ENCODE results near the gene STXBP5. TPM values are rescaled to one million over a fixed set of nuclear protein-coding genes. Genes with fewer than 3 reads are reported as not detected.

Gene STXBP5
- total RNA-seq = 35.2 and 36.5 TPM in 2 replicates
- 11.9 TPM for polyA plus RNA-seq (2012)

GRCh38 chr6:147204060-147204785, at the start of gene STXBP5:
TSS of gene STXBP5 (plus strand) at chr6:147204417. CDS start at chr6:147204533, 116 bp downstream.
- peak; percentile 49 for DNase-seq (ENCODE audit: low read depth)

DNA sequence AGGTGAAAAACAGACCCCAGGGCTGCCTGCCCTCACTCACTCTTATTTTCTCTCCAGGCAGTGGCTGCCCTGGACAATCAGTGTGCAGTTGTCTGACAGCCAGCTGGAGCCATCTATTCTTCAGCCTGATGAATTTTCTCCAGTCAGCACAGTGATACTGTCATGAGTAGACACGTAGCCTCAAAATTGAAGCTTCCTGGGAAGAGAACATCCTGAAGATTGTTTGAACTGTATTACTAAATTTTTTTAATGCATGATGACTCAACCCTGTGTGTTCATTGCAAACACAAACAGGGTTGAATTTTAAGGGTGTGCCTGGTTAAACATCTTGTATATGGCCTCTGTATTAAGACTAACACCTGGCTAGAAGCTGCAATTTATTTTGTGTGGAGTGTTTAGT, 49.8 kb upstream of the STXBP5 start:
- peak; percentile 48 for DNase-seq (ENCODE audit: low read depth)

DNA sequence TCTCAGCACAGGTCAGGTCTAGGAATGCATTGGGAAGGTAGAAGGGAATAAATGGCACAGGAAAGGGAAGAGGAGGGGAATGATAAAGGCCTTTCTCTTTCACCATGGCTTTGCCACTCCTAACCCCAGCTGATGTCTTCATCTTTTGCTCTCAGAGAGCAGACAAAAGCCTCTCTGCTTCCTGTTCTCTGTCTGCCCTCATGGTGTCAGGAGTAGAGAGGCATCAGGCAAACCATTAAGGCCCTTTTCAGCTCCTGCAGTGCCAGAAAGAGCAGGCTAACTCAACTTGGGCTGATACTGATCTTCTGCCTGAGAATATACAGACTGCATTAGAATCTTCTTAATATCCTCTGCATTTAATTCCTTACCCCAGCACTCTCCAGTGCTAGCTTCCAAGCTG, 48.0 kb upstream of the STXBP5 start:
- DNase-seq (ENCODE audit: low read depth) = no peak

DNA sequence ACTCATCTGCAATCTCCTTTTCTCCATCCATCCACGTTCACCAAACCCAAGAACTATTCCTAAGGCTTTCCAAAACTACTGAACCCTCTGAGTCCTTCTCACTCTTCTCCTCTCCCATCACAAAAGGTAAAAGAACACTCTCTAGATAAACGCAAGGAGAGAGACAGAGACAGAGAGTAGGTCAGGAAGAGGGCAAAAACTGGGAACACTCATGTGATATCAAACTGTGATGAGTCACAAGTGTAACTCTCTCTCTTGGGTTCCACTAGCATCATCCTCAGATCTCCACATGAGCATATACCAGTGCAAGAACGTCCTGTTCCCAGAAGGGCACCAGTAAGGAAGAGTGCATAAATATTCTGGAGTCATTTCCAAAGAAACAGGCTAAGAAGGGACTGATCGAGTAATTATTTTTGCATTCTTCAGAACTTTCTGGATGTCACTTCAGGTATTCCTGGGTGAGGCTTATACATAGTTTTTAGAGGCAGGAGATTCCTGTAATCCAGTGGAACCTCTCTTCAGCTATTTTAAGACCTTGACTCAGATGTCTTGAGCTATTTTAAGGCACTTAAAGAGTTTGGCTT, 47.3 kb upstream of the STXBP5 start:
- peak; percentile 67 for DNase-seq (ENCODE audit: low read depth)

GRCh38 chr6:147157930-147158329, 46.3 kb upstream of the STXBP5 start:
- no peak for DNase-seq (ENCODE audit: low read depth)

- DNase-seq (ENCODE audit: low read depth) = no peak
These were observed 45.3 kb upstream of the STXBP5 start for GRCh38 chr6:147158881-147159280.

DNA sequence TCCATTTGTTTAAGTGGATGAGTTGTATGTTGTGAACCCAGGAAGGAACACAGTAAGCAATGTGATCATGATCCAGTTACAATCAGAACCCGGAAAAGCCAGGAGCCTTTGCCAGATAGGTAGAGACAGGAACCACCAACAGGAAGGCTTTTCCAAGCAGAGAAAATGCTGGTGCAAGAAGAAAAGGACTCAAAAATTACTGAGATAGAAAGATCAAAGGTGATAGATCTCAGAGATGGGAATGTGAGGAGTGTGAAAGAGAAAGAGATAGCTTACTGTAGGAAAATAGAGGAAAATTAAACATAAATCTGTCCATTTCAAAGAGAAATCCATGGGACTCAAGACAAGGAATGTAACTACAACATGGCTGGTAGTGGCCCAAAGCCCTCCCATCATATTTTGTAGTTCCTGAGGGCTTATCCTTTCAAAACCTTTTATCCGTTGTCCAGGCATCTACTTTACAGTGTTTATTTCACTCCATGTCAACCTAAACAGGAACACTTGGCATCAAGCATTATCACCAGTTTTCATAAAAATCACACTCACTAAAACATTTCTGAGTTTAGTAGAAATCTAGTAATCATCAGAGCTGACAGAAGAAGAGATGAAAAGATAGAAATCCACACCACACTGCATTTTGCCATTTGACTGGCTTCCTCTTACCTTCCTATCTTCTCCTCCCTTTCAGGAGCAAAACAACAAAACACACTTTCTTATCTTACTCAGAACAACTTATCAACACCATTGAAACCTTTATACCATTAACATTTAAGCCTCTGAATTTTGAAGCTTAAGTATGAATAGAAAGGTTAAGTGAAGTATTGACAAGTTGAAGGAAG, 44.5 kb upstream of the STXBP5 start:
- no peak for DNase-seq (ENCODE audit: low read depth)

GRCh38 chr6:147160593-147160992, 43.6 kb upstream of the STXBP5 start:
- DNase-seq (ENCODE audit: low read depth) = no peak

DNA sequence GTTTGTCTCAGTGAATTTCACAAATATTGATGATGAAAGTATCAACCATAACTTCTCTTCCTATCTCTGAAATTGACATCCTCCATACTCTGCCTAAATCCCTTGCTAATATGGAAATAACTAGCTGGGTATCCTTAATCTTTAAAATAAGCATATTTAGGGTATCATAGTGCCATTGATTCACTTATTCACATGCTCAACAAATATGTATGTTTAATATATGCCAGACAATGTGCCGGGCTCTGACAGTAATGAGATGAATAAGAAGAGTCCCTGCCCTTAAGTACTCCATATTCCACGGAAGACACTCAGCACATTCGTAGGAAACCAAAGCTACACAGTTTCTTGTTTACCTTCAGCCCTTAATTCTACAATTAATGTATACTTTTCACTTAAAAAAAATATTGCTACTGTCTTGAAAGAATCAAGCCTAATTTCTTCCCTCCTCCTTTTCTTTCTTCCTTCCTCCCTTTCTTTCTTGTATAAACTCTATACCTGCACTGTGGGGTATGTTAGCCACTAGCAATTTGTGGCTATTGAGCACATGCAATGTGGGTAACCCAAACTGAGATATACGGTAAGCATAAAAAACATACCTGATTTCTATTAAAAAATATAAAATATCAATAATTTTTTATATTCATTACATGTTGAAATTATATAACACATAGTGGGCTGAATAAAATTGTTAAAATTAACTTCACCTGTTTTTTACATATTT, 42.8 kb upstream of the STXBP5 start:
- DNase-seq (ENCODE audit: low read depth) = no peak

DNA sequence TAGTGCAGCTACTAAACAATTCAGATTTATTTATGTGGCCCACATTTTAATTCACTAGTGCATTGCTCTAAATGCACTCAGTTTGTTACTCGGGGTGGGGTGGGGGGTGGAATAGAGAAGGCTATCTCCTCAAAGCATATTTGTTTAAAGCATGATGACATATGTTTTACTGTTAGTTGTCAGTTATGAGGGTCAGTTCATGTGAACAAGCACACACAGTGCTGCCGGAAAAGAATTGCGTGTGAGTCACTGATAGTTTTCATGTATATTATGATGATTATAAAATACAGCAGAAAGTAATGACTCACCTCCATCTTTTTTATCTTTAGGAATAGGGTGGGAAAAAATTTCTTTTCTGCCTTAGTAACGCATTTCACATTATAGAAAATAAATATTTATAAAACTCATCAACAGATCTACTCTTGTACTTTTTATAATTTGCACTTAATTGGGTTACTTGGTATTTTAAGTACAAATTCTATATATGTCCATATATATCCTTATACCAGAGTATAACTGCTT, 42.2 kb upstream of the STXBP5 start:
- DNase-seq (ENCODE audit: low read depth) = no peak

- no peak for DNase-seq (ENCODE audit: low read depth)
These were observed 39.5 kb upstream of the STXBP5 start for GRCh38 chr6:147164761-147165160.

DNA sequence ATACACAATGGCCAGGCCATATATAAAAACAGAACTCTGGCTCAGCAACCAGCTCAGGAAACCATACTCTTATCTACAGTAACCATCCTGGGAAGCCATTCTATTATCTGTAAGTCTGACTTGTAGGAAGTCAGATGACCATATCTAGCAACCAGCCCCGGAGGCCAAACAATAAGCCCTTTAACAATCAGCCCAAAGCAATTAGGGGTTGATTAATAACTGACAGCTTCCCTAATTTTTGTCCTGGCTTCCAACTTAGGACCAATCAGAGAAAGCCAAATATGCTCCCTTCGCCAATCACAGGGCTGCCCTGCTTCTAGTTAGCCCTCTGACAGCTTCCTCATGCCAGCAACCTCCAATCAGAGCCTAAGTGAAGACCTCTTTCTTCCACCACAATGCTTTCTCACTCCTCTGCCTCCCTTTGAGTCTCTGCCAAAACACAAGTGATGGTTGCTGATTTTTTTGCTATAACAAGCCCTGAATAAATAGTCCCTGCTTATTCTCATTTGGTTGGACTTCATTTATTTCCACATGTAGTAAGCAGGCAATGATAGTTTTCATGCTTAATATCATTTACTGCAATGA, 37.8 kb upstream of the STXBP5 start:
- DNase-seq (ENCODE audit: low read depth) = peak; percentile 13

DNA sequence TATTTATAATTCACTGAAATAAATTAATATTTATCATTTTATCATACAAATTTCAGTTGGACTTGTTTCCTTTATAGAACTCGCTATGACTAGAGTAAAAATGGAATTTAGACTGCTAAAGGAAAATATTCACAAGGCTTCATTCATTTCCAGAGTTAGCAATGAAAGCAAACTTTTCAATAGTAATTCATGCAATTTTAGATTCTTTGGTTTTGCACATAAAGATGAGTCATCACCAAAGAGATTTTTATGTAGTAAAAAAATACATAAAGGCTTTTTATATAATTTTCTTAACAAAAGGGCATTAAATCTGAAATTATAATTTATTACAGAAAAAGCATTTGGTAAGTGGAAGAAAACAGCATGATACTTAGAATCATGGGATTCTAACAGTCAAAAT, 37.2 kb upstream of the STXBP5 start:
- DNase-seq (ENCODE audit: low read depth) = no peak

DNA sequence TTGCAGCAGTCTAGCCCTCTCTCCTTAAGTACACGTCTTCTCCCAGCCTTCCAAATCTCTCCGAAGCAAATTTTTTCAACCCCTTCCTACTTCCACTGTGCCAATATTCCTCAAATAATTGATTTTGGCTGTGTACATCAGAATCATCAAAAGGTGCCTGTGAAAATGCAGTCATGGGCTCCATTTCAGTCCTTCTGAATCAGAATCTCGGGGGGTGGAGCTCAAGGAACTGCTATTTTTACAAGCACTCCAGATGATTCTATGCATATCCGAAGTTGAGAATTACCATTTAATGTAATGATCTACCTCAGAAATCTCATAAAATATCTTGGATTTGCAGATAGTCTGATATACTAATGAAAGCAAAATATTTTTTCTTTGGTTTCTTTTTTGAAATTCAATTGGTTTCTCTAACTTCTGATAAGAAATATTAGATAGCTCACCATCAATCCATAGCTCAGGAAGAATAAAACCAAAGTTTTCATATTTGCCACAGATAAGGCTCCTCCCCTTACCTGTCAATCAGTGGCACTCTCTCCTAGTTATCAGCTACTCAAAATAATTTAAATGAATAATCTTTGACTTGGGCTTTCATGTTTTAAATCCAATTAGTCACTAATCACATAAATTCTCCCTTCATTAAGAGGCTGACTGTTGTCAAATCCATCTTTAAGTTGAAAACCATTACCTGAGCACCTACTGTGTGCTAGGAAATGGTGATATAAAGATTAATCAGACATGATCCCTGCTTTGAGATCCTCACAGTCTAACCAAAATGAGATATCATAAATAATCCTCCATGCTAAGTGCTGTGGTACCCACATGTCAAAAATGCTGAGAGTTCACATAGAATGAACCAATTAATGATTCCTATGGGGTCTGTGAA, 36.4 kb upstream of the STXBP5 start:
- DNase-seq (ENCODE audit: low read depth) = no peak

DNA sequence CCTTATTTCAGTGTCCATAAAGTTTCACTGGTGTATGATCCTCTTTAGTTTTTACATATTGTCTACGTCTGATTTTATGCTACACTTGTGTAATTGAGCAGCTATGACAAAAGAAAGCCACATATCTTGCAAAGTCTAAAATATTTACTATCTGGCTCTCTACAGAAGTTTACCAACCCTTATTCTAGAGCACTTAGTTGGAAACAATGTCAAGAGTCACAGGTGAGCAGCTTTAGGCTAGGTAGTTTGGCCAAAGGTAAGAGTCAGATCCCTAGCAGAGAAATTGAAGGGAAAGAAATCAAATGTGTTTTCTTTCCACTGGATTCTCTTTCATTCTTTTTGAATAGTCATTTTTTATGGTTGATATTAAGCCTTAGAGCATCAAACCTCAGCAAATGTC, 34.7 kb upstream of the STXBP5 start:
- DNase-seq (ENCODE audit: low read depth) = no peak

GRCh38 chr6:147170269-147170668, 33.9 kb upstream of the STXBP5 start:
- DNase-seq (ENCODE audit: low read depth) = peak; percentile 44

DNA sequence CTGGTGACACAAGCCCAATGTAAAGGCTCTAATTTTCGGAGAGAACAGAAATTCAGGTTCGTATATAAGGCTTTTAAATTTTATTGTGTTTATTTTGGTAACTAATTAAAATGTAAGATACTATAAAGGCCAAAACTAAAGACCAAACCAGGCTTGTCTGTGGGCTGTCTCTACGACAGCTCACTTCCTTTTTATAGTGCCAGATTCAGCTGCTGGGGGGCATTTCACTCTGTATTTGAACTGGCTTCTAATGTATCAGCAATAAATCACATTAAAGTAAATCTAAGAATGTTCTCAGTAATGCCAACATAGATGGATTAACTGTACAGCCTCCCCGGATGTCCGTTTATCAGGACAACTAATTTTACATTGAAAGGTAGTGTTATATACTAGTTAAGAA, 31.1 kb upstream of the STXBP5 start:
- no peak for DNase-seq (ENCODE audit: low read depth)

DNA sequence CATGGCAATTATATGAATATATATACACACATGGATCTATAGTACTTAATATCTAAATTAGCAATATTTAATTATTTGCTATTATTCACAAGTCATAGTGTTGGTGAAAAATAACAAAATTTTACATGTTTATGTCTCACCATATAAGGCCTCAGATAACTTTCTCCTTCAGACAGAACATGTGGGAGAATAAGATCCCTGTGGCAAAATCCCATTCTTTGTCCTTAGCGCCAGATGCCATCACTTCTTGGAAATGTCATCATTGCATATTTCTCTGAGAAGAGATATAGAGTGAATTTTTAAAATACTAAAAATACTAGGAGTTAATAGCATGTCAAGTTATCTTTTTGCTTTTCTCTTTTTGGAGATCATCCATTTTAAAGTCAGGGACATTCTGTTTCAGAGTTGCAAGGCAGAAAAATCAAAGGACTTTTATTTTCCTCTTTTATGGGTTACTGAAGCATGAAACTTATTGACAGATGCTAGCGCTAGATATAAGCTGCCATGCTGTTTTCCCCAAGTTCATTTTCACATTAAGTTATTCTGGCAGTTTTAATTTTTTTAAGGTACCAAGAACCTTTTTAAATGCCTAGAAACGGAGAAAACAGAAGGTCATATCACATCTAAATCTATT, 30.4 kb upstream of the STXBP5 start:
- DNase-seq (ENCODE audit: low read depth) = no peak

GRCh38 chr6:147176795-147177194, 27.4 kb upstream of the STXBP5 start:
- no peak for DNase-seq (ENCODE audit: low read depth)
